HepG2 (cell line): ENCODE data around the gene NDUFB11. TPM values are rescaled to one million over a fixed set of nuclear protein-coding genes. Genes with fewer than 3 reads are reported as not detected.

Experiments
- ATAC-seq: fragments of 200-7000 bp; cut with Tn5 transposase; 3 replicates; pipeline ENCODE4 v1.9.1; 2020; ENCODE audit warnings: mild to moderate bottlenecking, moderate library complexity
- BruUV-seq: library from RNA; stranded (reverse); fragments of 400-500 nt; replicated peaks from 2 replicates; lab custom pipeline; 2021; lab: Mats Ljungman, UMichigan
- CTCF ChIA-PET: fragments of 300-600 bp; formaldehyde crosslinking; extraction: SDS; loops from one replicate; lab custom pipeline; 2021; ENCODE audit warnings: low total read pairs, inconsistent platforms, low intra/inter-chr PET ratio; lab: Yijun Ruan, JAX
- POLR2A ChIA-PET: fragments of 350-600 bp; sonication (Branson Sonifier 250); formaldehyde crosslinking; loops from one replicate; lab custom pipeline; 2020; ENCODE audit warnings: antibody characterized with exemption, inconsistent platforms; lab: Yijun Ruan, JAX
- DNase-seq: peaks from one replicate; pipeline ENCODE4 v3.0.0-alpha.2; 2015; ENCODE audit warnings: low spot score
- FAIRE-seq: peaks from 3 replicates; lab custom pipeline; 2011; peaks lifted over from hg19 to GRCh38; lab: Jason Lieb, UNC
- H2AFZ ChIP-seq: one replicate; pipeline ENCODE4 v1.6.1; 2011; ENCODE audit warnings: low read length, inconsistent platforms
- H3K27ac ChIP-seq: fragments of 300-600 bp; 3 replicates; pipeline ENCODE4 v1.8.0; 2011; ENCODE audit warnings: mixed run types, mild to moderate bottlenecking, mixed read lengths, low read length, inconsistent platforms; ENCODE audit not compliant: insufficient read depth; ENCODE audit errors: extremely low read length
- H3K27me3 ChIP-seq, 2 experiments: fragments of 200-600 bp in 1 of 2; 2 replicates in 1 of 2; 3 replicates in 1 of 2; pipeline versions ENCODE4 v1.6.0 to v1.8.0; 2011; ENCODE audit warnings: low read length in 2 of 2, mild to moderate bottlenecking in 2 of 2, moderate library complexity in 2 of 2, inconsistent platforms in 1 of 2; ENCODE audit not compliant: insufficient read depth in 2 of 2, control insufficient read depth in 1 of 2
- H3K36me3 ChIP-seq, 2 experiments: fragments of 200-600 bp in 1 of 2; replicated peaks in 1 of 2; 2 replicates in 1 of 2; 3 replicates in 1 of 2; pipeline versions ENCODE4 v1.5.1 to v1.8.0; 2011; ENCODE audit warnings: low read length in 2 of 2, inconsistent platforms in 1 of 2; ENCODE audit not compliant: insufficient read depth in 2 of 2, control insufficient read depth in 1 of 2
- H3K4me1 ChIP-seq: 2 replicates; pipeline ENCODE4 v1.5.1; 2012; ENCODE audit warnings: low read length, inconsistent platforms; ENCODE audit not compliant: insufficient read depth
- H3K4me2 ChIP-seq: 2 replicates; pipeline ENCODE4 v1.6.0; 2011; ENCODE audit warnings: low read depth, low read length, inconsistent platforms
- H3K4me3 ChIP-seq, 3 experiments: fragments of 200-600 bp in 1 of 3; sonication (generic), shearing (Covaris generic) in 1 of 3; replicated peaks in 1 of 3; 2 replicates each; pipeline ENCODE4 v1.5.1; 2011 to 2016; ENCODE audit warnings: low read length in 3 of 3, inconsistent platforms in 2 of 3, low read depth in 2 of 3, mild to moderate bottlenecking in 2 of 3, control low read depth in 1 of 3, mixed read lengths in 1 of 3; ENCODE audit not compliant: insufficient read depth in 1 of 3
- H3K79me2 ChIP-seq: one replicate; pipeline ENCODE4 v1.6.1; 2011; ENCODE audit warnings: low read length, inconsistent platforms; ENCODE audit not compliant: insufficient read depth
- H3K9ac ChIP-seq: 2 replicates; pipeline ENCODE4 v1.6.0; 2011; ENCODE audit warnings: mild to moderate bottlenecking, low read depth, low read length, inconsistent platforms; ENCODE audit not compliant: insufficient read depth
- H3K9me3 ChIP-seq: 2 replicates; pipeline ENCODE4 v1.5.1; 2012; ENCODE audit warnings: mild to moderate bottlenecking, low read length
- H4K20me1 ChIP-seq: 2 replicates; pipeline ENCODE4 v1.6.0; 2011; ENCODE audit warnings: inconsistent platforms, mild to moderate bottlenecking, low read length, moderate library complexity; ENCODE audit not compliant: insufficient read depth
- CEBPG ChIP-seq: IDR thresholded peaks from 2 replicates; pipeline ENCODE4 v1.6.1; 2016
- HNF4A ChIP-seq: sonication (generic); formaldehyde crosslinking; IDR thresholded peaks from 2 replicates; pipeline ENCODE4 v1.4.0; 2020; ENCODE audit warnings: missing genetic modification reagents
- HOXA5 ChIP-seq: sonication (generic); formaldehyde crosslinking; IDR thresholded peaks from 2 replicates; pipeline ENCODE4 v1.4.0; 2020; ENCODE audit warnings: missing genetic modification reagents
- KLF9 ChIP-seq: IDR thresholded peaks from 2 replicates; pipeline ENCODE4 v1.6.1; 2016; ENCODE audit warnings: low read depth
- RELA ChIP-seq: sonication (generic); formaldehyde crosslinking; IDR thresholded peaks from 2 replicates; pipeline ENCODE4 v1.4.0; 2020; ENCODE audit warnings: missing genetic modification reagents
- RFXAP ChIP-seq: sonication (generic); formaldehyde crosslinking; IDR thresholded peaks from 2 replicates; pipeline ENCODE4 v1.4.0; 2020; ENCODE audit warnings: missing genetic modification reagents, borderline replicate concordance
- TCF7L2 ChIP-seq: IDR thresholded peaks from 2 replicates; pipeline ENCODE4 v1.6.1; 2011; ENCODE audit warnings: mild to moderate bottlenecking, low read depth, low read length, moderate library complexity
- ZBTB4 ChIP-seq: sonication (generic); formaldehyde crosslinking; IDR thresholded peaks from 2 replicates; pipeline ENCODE4 v1.4.0; 2020; ENCODE audit warnings: missing genetic modification reagents, mild to moderate bottlenecking, borderline replicate concordance
- ZMAT3 ChIP-seq: sonication (generic); formaldehyde crosslinking; conservative IDR thresholded peaks from 2 replicates; pipeline ENCODE4 v1.7.0; 2021; ENCODE audit warnings: missing genetic modification reagents
- WGBS: methylation state at CpG from one replicate; pipeline ENCODE4 v1.1.6; 2017; ENCODE audit warnings: low lambda C conversion rate; 5-methylcytosine and 5-hydroxymethylcytosine counted together
- in situ Hi-C: cut with HindIII; loops from 2 replicates; pipeline ENCODE4 v1.10.0; 2017; ENCODE audit warnings: low pct_unique_long_range_greater_than_20kb; ENCODE audit not compliant: extremely low pct_ligation_motif_present
- intact Hi-C: fragments of 100-400 bp; cut with micrococcal nuclease; formaldehyde crosslinking; loops from one replicate; pipeline ENCODE4 v1.10.0; 2022; ENCODE audit not compliant: unreplicated experiment
- polyA plus RNA-seq, 8 experiments: library from polyadenylated mRNA; depleted of rRNA in 3 of 8; stranded (reverse) in 7 of 8; unstranded in 1 of 8; fragments of >200 nt; fragmentation: Illumina TruSeq in 4 of 8; extraction: Trizol in 4 of 8; gene quantifications; 2 replicates each; pipeline versions ENCODE4 v1.2.1 to v1.2.3, GENCODE V29; 2011 to 2016; ENCODE audit warnings: low read depth in 4 of 8, missing spikeins in 1 of 8, mixed read lengths in 1 of 8; ENCODE audit not compliant: insufficient read depth in 1 of 8
- total RNA-seq, 5 experiments: library from RNA; depleted of rRNA; stranded (reverse); fragments of >200 nt; fragmentation: Illumina TruSeq; extraction: Trizol; gene quantifications; 2 replicates each; pipeline ENCODE4 v1.2.3, GENCODE V29; 2016; ENCODE audit warnings: low read depth in 1 of 5
- TF ChIP-seq, protein P1 (sequence below), 2 experiments: sonication (generic) in 1 of 2; formaldehyde crosslinking in 1 of 2; IDR thresholded peaks; 2 replicates each; pipeline versions ENCODE4 v1.5.1 to v1.6.1; 2011 to 2020; ENCODE audit warnings: borderline replicate concordance in 1 of 2, low read depth in 1 of 2, low read length in 1 of 2, mild to moderate bottlenecking in 1 of 2, missing genetic modification reagents in 1 of 2, moderate library complexity in 1 of 2
- TF ChIP-seq, protein P2 (sequence below): sonication (generic); formaldehyde crosslinking; IDR thresholded peaks from 2 replicates; pipeline ENCODE4 v1.4.0; 2020; ENCODE audit warnings: low read depth, missing genetic modification reagents

NDUFB11 gene
- total and polyA plus RNA-seq, 2 of the 13 experiments (the other 11 are each of a cell fraction or from before 2014, with no cell fraction given) = 46.6 to 100 TPM

GRCh38 chrX:47179221-47179927 is 34.9 kb upstream of the NDUFB11 start:
- 97% methylated on average over 5 of the region's 14 CpGs for WGBS
- ChIA-PET POLR2A (no interaction called here), CTCF (no interaction called here)
- Histone ChIP-seq H4K20me1 (no peaks in the 10 kb centered on the region), H3K4me1 (no peaks in the 10 kb centered on the region), H3K4me3 (no peak overlapping the region), H2AFZ (no peak overlapping the region), H3K79me2 (no peaks in the 10 kb centered on the region), H3K27ac (no peak overlapping the region), H3K9me3 (no peaks in the 10 kb centered on the region), H3K36me3 (peaks cover 16 to 35% of the 10 kb centered on the region in 2 experiments), H3K27me3 (no peaks in the 10 kb centered on the region), H3K9ac (no peak overlapping the region), H3K4me2 (no peak overlapping the region)
- no peak for ATAC-seq
- no peak for DNase-seq
- intact Hi-C loops = no loop called here
- TF ChIP-seq RELA (CRISPR knock-in tag) (no peak), KLF9 (CRISPR knock-in tag) (no peak), RFXAP (no peak), HOXA5 (CRISPR knock-in tag) (no peak), ZMAT3 (CRISPR knock-in tag) (no peak), TCF7L2 (no peak), CEBPG (CRISPR knock-in tag) (no peak), ZBTB4 (CRISPR knock-in tag) (no peak), HNF4A (CRISPR knock-in tag) (no peak)
- TF ChIP-seq, protein P1, sequence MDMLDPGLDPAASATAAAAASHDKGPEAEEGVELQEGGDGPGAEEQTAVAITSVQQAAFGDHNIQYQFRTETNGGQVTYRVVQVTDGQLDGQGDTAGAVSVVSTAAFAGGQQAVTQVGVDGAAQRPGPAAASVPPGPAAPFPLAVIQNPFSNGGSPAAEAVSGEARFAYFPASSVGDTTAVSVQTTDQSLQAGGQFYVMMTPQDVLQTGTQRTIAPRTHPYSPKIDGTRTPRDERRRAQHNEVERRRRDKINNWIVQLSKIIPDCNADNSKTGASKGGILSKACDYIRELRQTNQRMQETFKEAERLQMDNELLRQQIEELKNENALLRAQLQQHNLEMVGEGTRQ (IDR thresholded peaks at IDR 0.05; ENCODE audit: low read depth, low read length) = no peak
- TF ChIP-seq, protein P1 (CRISPR knock-in tag; IDR thresholded peaks at IDR 0.05; ENCODE audit: borderline replicate concordance) = no peak
- TF ChIP-seq, protein P2, sequence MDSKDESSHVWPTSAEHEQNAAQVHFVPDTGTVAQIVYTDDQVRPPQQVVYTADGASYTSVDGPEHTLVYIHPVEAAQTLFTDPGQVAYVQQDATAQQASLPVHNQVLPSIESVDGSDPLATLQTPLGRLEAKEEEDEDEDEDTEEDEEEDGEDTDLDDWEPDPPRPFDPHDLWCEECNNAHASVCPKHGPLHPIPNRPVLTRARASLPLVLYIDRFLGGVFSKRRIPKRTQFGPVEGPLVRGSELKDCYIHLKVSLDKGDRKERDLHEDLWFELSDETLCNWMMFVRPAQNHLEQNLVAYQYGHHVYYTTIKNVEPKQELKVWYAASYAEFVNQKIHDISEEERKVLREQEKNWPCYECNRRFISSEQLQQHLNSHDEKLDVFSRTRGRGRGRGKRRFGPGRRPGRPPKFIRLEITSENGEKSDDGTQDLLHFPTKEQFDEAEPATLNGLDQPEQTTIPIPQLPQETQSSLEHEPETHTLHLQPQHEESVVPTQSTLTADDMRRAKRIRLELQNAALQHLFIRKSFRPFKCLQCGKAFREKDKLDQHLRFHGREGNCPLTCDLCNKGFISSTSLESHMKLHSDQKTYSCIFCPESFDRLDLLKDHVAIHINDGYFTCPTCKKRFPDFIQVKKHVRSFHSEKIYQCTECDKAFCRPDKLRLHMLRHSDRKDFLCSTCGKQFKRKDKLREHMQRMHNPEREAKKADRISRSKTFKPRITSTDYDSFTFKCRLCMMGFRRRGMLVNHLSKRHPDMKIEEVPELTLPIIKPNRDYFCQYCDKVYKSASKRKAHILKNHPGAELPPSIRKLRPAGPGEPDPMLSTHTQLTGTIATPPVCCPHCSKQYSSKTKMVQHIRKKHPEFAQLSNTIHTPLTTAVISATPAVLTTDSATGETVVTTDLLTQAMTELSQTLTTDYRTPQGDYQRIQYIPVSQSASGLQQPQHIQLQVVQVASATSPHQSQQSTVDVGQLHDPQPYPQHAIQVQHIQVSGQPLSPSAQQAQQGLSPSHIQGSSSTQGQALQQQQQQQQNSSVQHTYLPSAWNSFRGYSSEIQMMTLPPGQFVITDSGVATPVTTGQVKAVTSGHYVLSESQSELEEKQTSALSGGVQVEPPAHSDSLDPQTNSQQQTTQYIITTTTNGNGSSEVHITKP (CRISPR knock-in tag) = no peak
- no TSS peak for BruUV-seq
- no peak for FAIRE-seq
- in situ Hi-C loops = no loop called here
